ENCODE results near the gene TP63. TPM values are rescaled to one million over a fixed set of nuclear protein-coding genes. Genes with fewer than 3 reads are reported as not detected.

The TP63 gene
- total RNA-seq, 1 donor from 2014 or later, result 2.9 TPM

- intact Hi-C loops (cut with micrococcal nuclease), result no loop called here
These were observed 145.1 kb downstream of the TP63 start for GRCh38 chr3:189776149-189776824.

GRCh38 chr3:189778340-189778950, 147.3 kb downstream of the TP63 start:
- intact Hi-C loops (cut with micrococcal nuclease), result no loop called here

- intact Hi-C loops (cut with micrococcal nuclease), result no loop called here
These were observed 148.0 kb downstream of the TP63 start for GRCh38 chr3:189779166-189779565.

- intact Hi-C loops (cut with micrococcal nuclease), result no loop called here
These were observed 149.5 kb downstream of the TP63 start for GRCh38 chr3:189780546-189781270.

- intact Hi-C loops (cut with micrococcal nuclease), result no loop called here
These were observed 150.2 kb downstream of the TP63 start for GRCh38 chr3:189781415-189781814.

- intact Hi-C loops (cut with micrococcal nuclease), result no loop called here
These were observed 155.4 kb downstream of the TP63 start for GRCh38 chr3:189786479-189787064.

GRCh38 chr3:189787191-189787590, 156.0 kb downstream of the TP63 start:
- intact Hi-C loops (cut with micrococcal nuclease), result no loop called here

- intact Hi-C loops (cut with micrococcal nuclease), result no loop called here
These were observed 156.4 kb downstream of the TP63 start for GRCh38 chr3:189787632-189788031.

- intact Hi-C loops (cut with micrococcal nuclease), result no loop called here
These were observed 158.2 kb downstream of the TP63 start for GRCh38 chr3:189789432-189789831.

- intact Hi-C loops (cut with micrococcal nuclease), result no loop called here
These were observed 159.5 kb downstream of the TP63 start for GRCh38 chr3:189790658-189791057.

- intact Hi-C loops (cut with micrococcal nuclease), result no loop called here
These were observed 161.1 kb downstream of the TP63 start for GRCh38 chr3:189792046-189792929.

- intact Hi-C loops (cut with micrococcal nuclease), result no loop called here
These were observed 163.3 kb downstream of the TP63 start for GRCh38 chr3:189794518-189794917.

GRCh38 chr3:189797103-189797750, 166.0 kb downstream of the TP63 start:
- intact Hi-C loops (cut with micrococcal nuclease), result no loop called here

- intact Hi-C loops (cut with micrococcal nuclease), result no loop called here
These were observed 168.2 kb downstream of the TP63 start for GRCh38 chr3:189799366-189799765.

GRCh38 chr3:189800436-189800835, 169.2 kb downstream of the TP63 start:
- intact Hi-C loops (cut with micrococcal nuclease), result no loop called here

- intact Hi-C loops (cut with micrococcal nuclease), result no loop called here
These were observed 172.1 kb downstream of the TP63 start for GRCh38 chr3:189803254-189803653.

GRCh38 chr3:189805375-189806067, 174.3 kb downstream of the TP63 start:
- intact Hi-C loops (cut with micrococcal nuclease), result no loop called here

- intact Hi-C loops (cut with micrococcal nuclease), result no loop called here
These were observed 175.2 kb downstream of the TP63 start for GRCh38 chr3:189806171-189806951.
